Choroid plexus epithelial cell (primary cell): ENCODE measurements around the gene NUP93.

Source experiments
- DNase-seq: peaks from one replicate; pipeline ENCODE4 v3.0.0-alpha.2; 2010; ENCODE audit warnings: low read depth
- H3K4me3 ChIP-seq: 2 replicates; pipeline ENCODE4 v1.5.1; 2011; ENCODE audit warnings: low read depth, mild to moderate bottlenecking, control low read depth, low read length, moderate library complexity
- CTCF ChIP-seq: conservative IDR thresholded peaks from 2 replicates; pipeline ENCODE4 v1.5.1; 2011; ENCODE audit warnings: low read depth, mild to moderate bottlenecking, control low read depth, inconsistent platforms, low read length, moderate library complexity

Gene NUP93

GRCh38 chr16:56783344-56783743, 53.4 kb downstream of the NUP93 start:
- no peak for TF ChIP-seq CTCF
- no peak overlapping the region for H3K4me3 ChIP-seq

GRCh38 chr16:56785317-56785716, 55.4 kb downstream of the NUP93 start:
- TF ChIP-seq CTCF: no peak
- no peak overlapping the region for H3K4me3 ChIP-seq
- DNase-seq: no peak

More at GRCh38 chr16:56783344-56783743, 53.4 kb downstream of the NUP93 start:
- DNase-seq: no peak

- TF ChIP-seq CTCF: no peak
- no peak overlapping the region for H3K4me3 ChIP-seq
- DNase-seq: no peak
Measured at GRCh38 chr16:56787167-56787566, 57.2 kb downstream of the NUP93 start.

GRCh38 chr16:56788435-56788834, 58.5 kb downstream of the NUP93 start:
- no peak overlapping the region for H3K4me3 ChIP-seq
- no peak for TF ChIP-seq CTCF
- no peak for DNase-seq

GRCh38 chr16:56789360-56789759, 59.4 kb downstream of the NUP93 start:
- H3K4me3 ChIP-seq: no peak overlapping the region
- DNase-seq: peak; percentile 78
- peak; percentile 80 for TF ChIP-seq CTCF

- TF ChIP-seq CTCF: no peak
- no peak overlapping the region for H3K4me3 ChIP-seq
- DNase-seq: no peak
Measured at GRCh38 chr16:56792967-56793366, 63.0 kb downstream of the NUP93 start.

GRCh38 chr16:56793492-56793891, 63.6 kb downstream of the NUP93 start:
- H3K4me3 ChIP-seq: no peak overlapping the region
- TF ChIP-seq CTCF: peak; percentile 70
- DNase-seq: peak; percentile 76
